ENCODE data around the gene KRTAP13-2. TPM values are rescaled to one million over a fixed set of nuclear protein-coding genes. Genes with fewer than 3 reads are reported as not detected.

Gene KRTAP13-2
- total RNA-seq = not detected

- DNase-seq = no peak
- intact Hi-C loops (cut with DNase I) = no loop called here
- 89 to 93% methylated on average over 5 of the region's 5 CpGs for WGBS, 2 donors
- Histone ChIP-seq H3K4me3 (replicated peaks in 1 of 3) (no peak within 1 kb of the TSS), H3K27ac (no peak within 1 kb of the TSS), H3K36me3 (no peaks in the 10 kb centered on the region), H3K9me3 (no peaks in the 10 kb centered on the region), H3K27me3 (no peaks in the 10 kb centered on the region), H3K4me1 (no peaks in the 10 kb centered on the region)
- no peak for TF ChIP-seq POLR2A (IDR thresholded peaks at IDR 0.05)
- TF ChIP-seq CTCF (IDR thresholded peaks at IDR 0.05) = no peak
These were observed at the start of gene KRTAP13-2 for GRCh38 chr21:30372139-30372770. KRTAP13-2 (minus strand) TSS chr21:30372271; CDS start chr21:30372213, 58 bp downstream.

- Histone ChIP-seq H3K9me3 (no peaks in the 10 kb centered on the region), H3K4me3 (replicated peaks in 1 of 3) (no peak overlapping the region), H3K4me1 (no peaks in the 10 kb centered on the region), H3K27ac (no peak overlapping the region), H3K36me3 (no peaks in the 10 kb centered on the region), H3K27me3 (no peaks in the 10 kb centered on the region)
- no peak for DNase-seq
- WGBS, 2 donors = 88 to 90% methylated on average over 5 of the region's 5 CpGs
- no peak for TF ChIP-seq POLR2A (IDR thresholded peaks at IDR 0.05)
- no peak for TF ChIP-seq CTCF (IDR thresholded peaks at IDR 0.05)
- intact Hi-C loops (cut with DNase I) = no loop called here
These were observed 43.9 kb upstream of the KRTAP13-2 start for GRCh38 chr21:30415993-30416392.

- TF ChIP-seq POLR2A (IDR thresholded peaks at IDR 0.05) = no peak
- TF ChIP-seq CTCF (IDR thresholded peaks at IDR 0.05) = peak in 4 of 6 experiments; percentile 35 to 55 (median 52)
- intact Hi-C loops (cut with DNase I) = no loop called here
- no peak overlapping the region for H3K4me3 ChIP-seq (replicated peaks in 1 of 3)
- peak; percentile 54 to 76 for DNase-seq
- H3K27me3 ChIP-seq = no peaks in the 10 kb centered on the region
- H3K36me3 ChIP-seq = no peaks in the 10 kb centered on the region
- WGBS, 2 donors = 24 to 38% methylated on average over 13 to 14 of the region's 14 CpGs
- H3K27ac ChIP-seq = no peak overlapping the region
- no peaks in the 10 kb centered on the region for H3K4me1 ChIP-seq
- no peaks in the 10 kb centered on the region for H3K9me3 ChIP-seq
These were observed 36.9 kb upstream of the KRTAP13-2 start for GRCh38 chr21:30408782-30409494.

GRCh38 chr21:30395731-30396130 is 23.7 kb upstream of the KRTAP13-2 start, which contains the start of gene KRTAP13-1:
KRTAP13-1 (plus strand) TSS chr21:30396031; CDS start chr21:30396087, 56 bp downstream.
- Histone ChIP-seq H3K9me3 (no peaks in the 10 kb centered on the region), H3K27me3 (no peaks in the 10 kb centered on the region), H3K36me3 (no peaks in the 10 kb centered on the region), H3K27ac (no peak within 1 kb of the TSS), H3K4me3 (replicated peaks in 1 of 3) (no peak within 1 kb of the TSS), H3K4me1 (no peaks in the 10 kb centered on the region)
- WGBS, 2 donors = 79% methylated on average over 4 of the region's 4 CpGs
- no peak for DNase-seq
- TF ChIP-seq POLR2A (IDR thresholded peaks at IDR 0.05) = no peak
- TF ChIP-seq CTCF (IDR thresholded peaks at IDR 0.05) = no peak
- intact Hi-C loops (cut with DNase I) = no loop called here

GRCh38 chr21:30391492-30392025 is 19.5 kb upstream of the KRTAP13-2 start:
- no peak overlapping the region for H3K4me3 ChIP-seq (replicated peaks in 1 of 3)
- no peaks in the 10 kb centered on the region for H3K27me3 ChIP-seq
- 71 to 74% methylated on average over 2 of the region's 2 CpGs for WGBS, 2 donors
- intact Hi-C loops (cut with DNase I) = no loop called here
- TF ChIP-seq CTCF (IDR thresholded peaks at IDR 0.05) (no peak), POLR2A (IDR thresholded peaks at IDR 0.05) (no peak)
- no peaks in the 10 kb centered on the region for H3K9me3 ChIP-seq
- no peaks in the 10 kb centered on the region for H3K36me3 ChIP-seq
- H3K4me1 ChIP-seq = no peaks in the 10 kb centered on the region
- DNase-seq = no peak
- H3K27ac ChIP-seq = no peak overlapping the region
